ENCODE data around the gene ZNF862. TPM values are rescaled to one million over a fixed set of nuclear protein-coding genes. Genes with fewer than 3 reads are reported as not detected.

The ZNF862 gene
- total RNA-seq, 1 experiment from 2014 or later = 3.6 TPM

DNA sequence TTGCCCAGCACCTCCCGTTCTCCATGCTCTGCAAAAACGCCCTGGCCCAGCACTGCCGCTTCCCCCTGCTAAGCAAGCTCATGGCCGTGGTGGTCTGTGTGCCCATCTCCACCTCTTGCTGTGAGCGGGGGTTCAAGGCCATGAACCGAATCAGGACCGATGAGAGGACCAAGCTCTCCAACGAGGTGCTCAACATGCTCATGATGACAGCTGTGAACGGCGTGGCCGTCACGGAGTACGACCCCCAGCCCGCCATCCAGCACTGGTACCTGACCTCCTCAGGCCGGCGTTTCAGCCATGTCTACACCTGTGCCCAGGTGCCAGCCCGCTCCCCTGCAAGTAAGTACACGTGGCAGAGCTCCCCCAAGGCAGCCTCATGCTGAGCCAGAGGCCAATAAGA is 24.0 kb downstream of the ZNF862 start:
- no peak for ATAC-seq
- Mint-ChIP-seq H3K27me3 (ENCODE audit: low read depth) (no peaks in the 10 kb centered on the region), H3K36me3 (no peaks in the 10 kb centered on the region), H3K9me3 (no peaks in the 10 kb centered on the region), H3K4me1 (no peaks in the 10 kb centered on the region), H3K4me3 (no peak overlapping the region), H3K27ac (no peak overlapping the region)
- ChIA-PET POLR2A (interaction anchor here (1.3 kb wide), 1 partner anchor 24 kb away, joined by 6 read pairs; the partner anchor contains the start of gene ZNF862), CTCF (interaction anchor here (0.9 to 4.0 kb wide), 13 partner anchors 9 to 186 kb away, joined by 3 to 62 read pairs (median 10); partner anchors contain the start of genes ATP6V0E2 and ZNF862)
- no peak for DNase-seq (ENCODE audit: low spot score)
- no peak for TF ChIP-seq ZNF281 (CRISPR knock-in tag; IDR thresholded peaks at IDR 0.05)
- TF ChIP-seq ZNF423 (CRISPR knock-in tag; IDR thresholded peaks at IDR 0.05) = no peak
- TF ChIP-seq ZNF532 (CRISPR knock-in tag; IDR thresholded peaks at IDR 0.05; ENCODE audit: borderline replicate concordance) = no peak
- TF ChIP-seq ZNF219 (CRISPR knock-in tag; IDR thresholded peaks at IDR 0.05; ENCODE audit: borderline replicate concordance) = no peak
- TF ChIP-seq, protein P1, sequence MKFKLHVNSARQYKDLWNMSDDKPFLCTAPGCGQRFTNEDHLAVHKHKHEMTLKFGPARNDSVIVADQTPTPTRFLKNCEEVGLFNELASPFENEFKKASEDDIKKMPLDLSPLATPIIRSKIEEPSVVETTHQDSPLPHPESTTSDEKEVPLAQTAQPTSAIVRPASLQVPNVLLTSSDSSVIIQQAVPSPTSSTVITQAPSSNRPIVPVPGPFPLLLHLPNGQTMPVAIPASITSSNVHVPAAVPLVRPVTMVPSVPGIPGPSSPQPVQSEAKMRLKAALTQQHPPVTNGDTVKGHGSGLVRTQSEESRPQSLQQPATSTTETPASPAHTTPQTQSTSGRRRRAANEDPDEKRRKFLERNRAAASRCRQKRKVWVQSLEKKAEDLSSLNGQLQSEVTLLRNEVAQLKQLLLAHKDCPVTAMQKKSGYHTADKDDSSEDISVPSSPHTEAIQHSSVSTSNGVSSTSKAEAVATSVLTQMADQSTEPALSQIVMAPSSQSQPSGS (CRISPR knock-in tag; IDR thresholded peaks at IDR 0.05; ENCODE audit: borderline replicate concordance, low read depth) = no peak
- no peak for TF ChIP-seq FOXJ3 (CRISPR knock-in tag; IDR thresholded peaks at IDR 0.05; ENCODE audit: borderline replicate concordance)
- TF ChIP-seq ZNF416 (CRISPR knock-in tag; IDR thresholded peaks at IDR 0.05) = no peak
- TF ChIP-seq, protein P2, sequence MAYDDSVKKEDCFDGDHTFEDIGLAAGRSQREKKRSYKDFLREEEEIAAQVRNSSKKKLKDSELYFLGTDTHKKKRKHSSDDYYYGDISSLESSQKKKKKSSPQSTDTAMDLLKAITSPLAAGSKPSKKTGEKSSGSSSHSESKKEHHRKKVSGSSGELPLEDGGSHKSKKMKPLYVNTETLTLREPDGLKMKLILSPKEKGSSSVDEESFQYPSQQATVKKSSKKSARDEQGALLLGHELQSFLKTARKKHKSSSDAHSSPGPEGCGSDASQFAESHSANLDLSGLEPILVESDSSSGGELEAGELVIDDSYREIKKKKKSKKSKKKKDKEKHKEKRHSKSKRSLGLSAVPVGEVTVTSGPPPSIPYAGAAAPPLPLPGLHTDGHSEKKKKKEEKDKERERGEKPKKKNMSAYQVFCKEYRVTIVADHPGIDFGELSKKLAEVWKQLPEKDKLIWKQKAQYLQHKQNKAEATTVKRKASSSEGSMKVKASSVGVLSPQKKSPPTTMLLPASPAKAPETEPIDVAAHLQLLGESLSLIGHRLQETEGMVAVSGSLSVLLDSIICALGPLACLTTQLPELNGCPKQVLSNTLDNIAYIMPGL (CRISPR knock-in tag; IDR thresholded peaks at IDR 0.05) = no peak

DNA sequence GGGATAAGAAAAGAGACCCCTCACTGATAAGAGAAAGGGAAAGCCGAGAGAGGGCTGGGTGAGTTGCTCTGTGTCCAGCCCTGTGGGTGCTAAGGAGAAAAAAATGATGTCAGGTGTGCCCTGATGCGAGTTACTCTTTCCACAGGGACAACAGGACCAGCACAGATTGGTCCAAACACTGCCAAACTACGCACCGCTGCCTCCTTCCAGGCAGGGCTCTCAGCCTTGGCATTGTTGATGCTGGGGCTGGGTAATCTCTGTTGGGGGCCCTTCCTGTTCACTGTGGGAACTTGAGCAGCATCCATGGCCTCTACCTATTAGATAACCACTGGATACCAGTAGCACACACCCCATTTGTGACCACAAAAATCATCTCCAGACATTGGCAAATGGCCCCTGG is 25.3 kb downstream of the ZNF862 start:
- POLR2A ChIA-PET = no interaction called here
- H3K9me3 Mint-ChIP-seq = no peaks in the 10 kb centered on the region
- DNase-seq (ENCODE audit: low spot score) (no peak), ATAC-seq (no peak)
- CTCF ChIA-PET = no interaction called here
- TF ChIP-seq, protein P3, sequence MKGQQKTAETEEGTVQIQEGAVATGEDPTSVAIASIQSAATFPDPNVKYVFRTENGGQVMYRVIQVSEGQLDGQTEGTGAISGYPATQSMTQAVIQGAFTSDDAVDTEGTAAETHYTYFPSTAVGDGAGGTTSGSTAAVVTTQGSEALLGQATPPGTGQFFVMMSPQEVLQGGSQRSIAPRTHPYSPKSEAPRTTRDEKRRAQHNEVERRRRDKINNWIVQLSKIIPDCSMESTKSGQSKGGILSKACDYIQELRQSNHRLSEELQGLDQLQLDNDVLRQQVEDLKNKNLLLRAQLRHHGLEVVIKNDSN (CRISPR knock-in tag; IDR thresholded peaks at IDR 0.05) = no peak
- TF ChIP-seq JUN (CRISPR knock-in tag; IDR thresholded peaks at IDR 0.05) (no peak), SMAD3 (CRISPR knock-in tag; IDR thresholded peaks at IDR 0.05; ENCODE audit: borderline replicate concordance) (no peak), ATF1 (CRISPR knock-in tag; IDR thresholded peaks at IDR 0.05) (no peak), ZNF263 (CRISPR knock-in tag; IDR thresholded peaks at IDR 0.05; ENCODE audit: low read depth) (no peak), FOXP1 (CRISPR knock-in tag; IDR thresholded peaks at IDR 0.05; ENCODE audit: borderline replicate concordance) (no peak), GABPB1 (CRISPR knock-in tag; IDR thresholded peaks at IDR 0.05) (no peak), ZNF416 (CRISPR knock-in tag; IDR thresholded peaks at IDR 0.05) (no peak), NR1H2 (CRISPR knock-in tag; IDR thresholded peaks at IDR 0.05) (no peak), ZNF138 (CRISPR knock-in tag; conservative IDR thresholded peaks at IDR 0.05) (no peak)
- TF ChIP-seq, protein P4, sequence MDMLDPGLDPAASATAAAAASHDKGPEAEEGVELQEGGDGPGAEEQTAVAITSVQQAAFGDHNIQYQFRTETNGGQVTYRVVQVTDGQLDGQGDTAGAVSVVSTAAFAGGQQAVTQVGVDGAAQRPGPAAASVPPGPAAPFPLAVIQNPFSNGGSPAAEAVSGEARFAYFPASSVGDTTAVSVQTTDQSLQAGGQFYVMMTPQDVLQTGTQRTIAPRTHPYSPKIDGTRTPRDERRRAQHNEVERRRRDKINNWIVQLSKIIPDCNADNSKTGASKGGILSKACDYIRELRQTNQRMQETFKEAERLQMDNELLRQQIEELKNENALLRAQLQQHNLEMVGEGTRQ (CRISPR knock-in tag; IDR thresholded peaks at IDR 0.05) = no peak
- TF ChIP-seq, protein P5, sequence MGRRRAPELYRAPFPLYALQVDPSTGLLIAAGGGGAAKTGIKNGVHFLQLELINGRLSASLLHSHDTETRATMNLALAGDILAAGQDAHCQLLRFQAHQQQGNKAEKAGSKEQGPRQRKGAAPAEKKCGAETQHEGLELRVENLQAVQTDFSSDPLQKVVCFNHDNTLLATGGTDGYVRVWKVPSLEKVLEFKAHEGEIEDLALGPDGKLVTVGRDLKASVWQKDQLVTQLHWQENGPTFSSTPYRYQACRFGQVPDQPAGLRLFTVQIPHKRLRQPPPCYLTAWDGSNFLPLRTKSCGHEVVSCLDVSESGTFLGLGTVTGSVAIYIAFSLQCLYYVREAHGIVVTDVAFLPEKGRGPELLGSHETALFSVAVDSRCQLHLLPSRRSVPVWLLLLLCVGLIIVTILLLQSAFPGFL (CRISPR knock-in tag; IDR thresholded peaks at IDR 0.05; ENCODE audit: borderline replicate concordance) = no peak
- H3K27me3 Mint-ChIP-seq (ENCODE audit: low read depth) = no peaks in the 10 kb centered on the region
- no peaks in the 10 kb centered on the region for H3K36me3 Mint-ChIP-seq
- H3K4me3 Mint-ChIP-seq = no peak overlapping the region
- no peak overlapping the region for H3K27ac Mint-ChIP-seq
- no peaks in the 10 kb centered on the region for H3K4me1 Mint-ChIP-seq
